OCI-M2 (cell line): ENCODE measurements around the gene SNAPIN.

Experiments
- DNase-seq: peaks from one replicate; lab custom pipeline; 2025; ENCODE audit not compliant: unreplicated experiment; lab: John Stamatoyannopoulos, UW

The SNAPIN gene, protein sequence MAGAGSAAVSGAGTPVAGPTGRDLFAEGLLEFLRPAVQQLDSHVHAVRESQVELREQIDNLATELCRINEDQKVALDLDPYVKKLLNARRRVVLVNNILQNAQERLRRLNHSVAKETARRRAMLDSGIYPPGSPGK

DNA sequence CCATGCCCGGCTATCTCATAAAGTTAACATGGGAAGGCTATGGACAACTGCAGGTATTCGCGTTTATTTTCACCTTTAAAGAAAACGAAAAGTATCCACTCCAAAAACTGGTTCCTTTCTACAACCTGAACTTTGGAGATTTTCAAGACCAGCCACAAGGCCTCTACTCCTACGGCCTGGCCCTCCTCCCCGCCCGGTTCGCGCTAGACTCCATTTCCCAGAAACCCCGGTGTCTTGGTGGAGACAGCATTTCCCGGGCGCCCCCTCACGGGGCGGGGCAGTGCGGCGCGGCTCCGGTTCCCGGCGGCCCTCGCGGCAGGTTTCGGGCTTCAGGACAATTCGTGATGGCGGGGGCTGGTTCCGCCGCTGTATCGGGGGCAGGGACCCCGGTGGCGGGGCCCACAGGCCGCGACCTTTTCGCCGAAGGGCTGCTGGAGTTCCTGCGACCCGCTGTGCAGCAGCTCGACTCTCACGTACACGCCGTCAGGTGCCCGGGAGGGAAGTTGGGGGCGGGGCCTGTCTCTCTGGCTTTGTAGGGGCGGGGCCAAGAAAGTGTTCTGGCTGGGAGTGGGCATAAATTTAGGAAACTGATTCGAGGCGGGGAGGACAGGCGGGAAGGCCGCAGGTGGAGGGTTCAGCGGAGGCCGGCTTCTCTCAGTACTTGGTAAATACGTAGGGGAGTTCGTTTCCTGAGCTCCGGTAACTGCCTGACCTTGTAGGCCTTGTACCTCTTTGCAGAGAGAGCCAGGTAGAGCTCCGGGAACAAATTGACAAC is at the start of gene SNAPIN:
SNAPIN (plus strand) TSS at position 304 of the 775 bp plus-strand sequence; CDS start at position 345, 41 bp downstream.
- DNase-seq = no peak

DNA sequence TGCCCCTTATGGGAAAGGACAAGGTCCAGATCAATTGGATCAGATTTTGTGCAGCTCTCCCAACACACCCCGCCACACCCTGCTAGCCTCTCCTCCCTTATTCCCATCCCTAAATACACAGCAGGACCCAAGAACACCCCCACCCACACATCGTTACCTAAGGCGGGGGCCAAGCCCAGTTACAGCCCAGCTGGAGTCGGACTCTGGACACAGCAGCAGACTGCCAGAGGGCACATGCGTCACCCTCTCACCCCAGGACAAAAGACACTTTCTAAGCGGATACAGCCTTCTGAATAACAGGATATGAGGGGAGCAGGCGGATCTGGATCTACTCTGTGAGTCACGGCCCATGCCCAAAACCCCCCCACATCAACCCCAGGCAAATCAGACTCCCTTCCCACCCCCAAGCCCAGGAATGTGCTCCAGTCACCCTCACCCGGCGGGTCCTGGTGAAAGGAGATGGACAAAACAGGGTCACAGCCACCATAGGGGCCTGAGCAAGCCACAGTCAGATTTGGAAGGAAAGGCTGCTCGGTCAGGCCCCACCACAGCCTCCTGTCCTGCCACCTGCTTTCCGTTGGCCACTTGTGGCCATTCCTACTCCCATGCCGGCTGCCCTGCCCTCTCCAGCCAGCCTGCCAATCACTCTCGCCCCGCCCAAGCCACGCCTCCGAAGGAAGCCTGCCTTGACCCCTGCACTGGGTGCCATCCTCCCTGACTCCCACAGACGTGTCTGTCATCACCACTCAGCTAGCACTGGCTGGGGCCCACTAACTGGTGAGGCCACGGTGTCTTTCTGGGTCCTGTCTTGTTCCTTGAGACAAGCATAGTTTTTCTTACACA is 49.5 kb upstream of the SNAPIN start:
- no peak for DNase-seq

DNA sequence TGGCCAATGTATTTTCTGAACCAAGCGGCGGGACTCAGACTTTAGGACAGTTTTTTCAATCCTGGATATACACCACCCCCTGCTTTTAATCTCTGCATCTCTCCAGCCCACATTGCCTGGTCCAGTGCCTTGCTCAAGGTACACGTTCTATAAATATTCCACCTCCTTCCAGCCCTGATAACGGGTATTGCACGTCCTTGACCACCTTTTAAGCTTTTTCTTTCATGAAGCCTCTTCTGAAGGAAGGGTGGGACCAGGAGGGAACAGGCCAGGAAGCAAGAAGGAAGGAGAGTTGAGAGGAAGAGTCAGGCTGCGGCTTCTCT is 49.0 kb upstream of the SNAPIN start:
- no peak for DNase-seq

DNA sequence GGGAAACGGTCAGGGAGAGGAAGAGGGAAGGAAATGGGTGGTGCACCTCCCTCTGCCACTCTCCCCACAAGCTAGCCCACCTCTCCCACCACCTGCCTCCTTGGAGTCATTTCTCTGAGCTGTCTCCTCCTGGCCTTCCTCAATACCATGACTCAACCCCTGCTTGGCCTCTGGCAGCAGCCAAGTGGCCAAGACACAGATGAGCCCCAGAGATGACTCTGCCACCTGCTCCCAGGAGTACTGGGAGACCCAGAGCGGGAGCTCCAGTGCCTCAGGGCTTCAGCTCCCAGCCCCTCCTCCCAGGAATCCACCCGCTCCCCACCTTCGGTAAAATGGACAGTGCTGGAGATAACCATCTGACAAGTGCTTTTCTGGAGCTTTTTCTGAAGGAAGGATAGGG is 48.2 kb upstream of the SNAPIN start:
- DNase-seq = no peak

DNA sequence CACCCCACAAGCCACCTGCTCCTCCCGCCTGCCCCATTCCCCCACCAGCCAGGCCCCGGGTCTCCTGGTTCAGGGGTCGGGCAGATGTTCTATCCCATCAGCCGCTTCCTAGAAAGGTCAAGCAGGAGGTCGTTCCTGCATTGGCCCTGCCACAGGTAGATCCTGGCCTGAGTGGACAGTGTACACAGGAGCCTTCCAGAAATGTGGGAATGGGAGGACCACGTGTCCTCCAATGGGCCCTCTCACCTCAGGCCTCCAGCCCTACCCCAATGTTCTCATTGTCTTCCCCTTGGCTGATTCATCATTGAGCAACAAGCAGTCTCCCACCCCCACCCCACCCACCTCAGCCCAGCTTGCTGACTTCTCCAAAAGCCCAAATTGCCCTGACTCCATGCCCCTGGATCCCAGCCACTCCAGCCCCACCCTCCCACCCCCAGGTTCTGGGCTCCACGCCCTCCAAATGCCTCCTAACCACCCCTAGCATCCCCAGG is 47.6 kb upstream of the SNAPIN start:
- DNase-seq = no peak

DNA sequence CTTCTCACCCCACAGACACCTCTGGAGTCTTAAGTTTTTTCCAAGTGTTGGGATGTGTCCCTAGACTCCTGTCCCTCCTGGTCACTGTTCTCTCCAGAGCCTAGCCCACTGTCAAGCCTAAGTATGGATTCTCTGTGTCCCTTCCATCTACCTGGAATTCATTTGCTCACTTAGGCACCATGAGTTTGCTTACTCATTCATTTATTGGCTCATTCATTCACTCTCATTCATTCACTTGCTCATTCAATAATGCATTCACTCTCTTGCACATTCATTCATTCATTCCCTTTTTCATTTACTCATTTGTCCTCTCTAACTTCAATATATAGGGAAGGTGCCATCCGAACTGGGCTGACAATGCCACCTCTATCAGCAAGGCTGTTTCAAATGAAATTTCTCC is 47.1 kb upstream of the SNAPIN start:
- DNase-seq = no peak

DNA sequence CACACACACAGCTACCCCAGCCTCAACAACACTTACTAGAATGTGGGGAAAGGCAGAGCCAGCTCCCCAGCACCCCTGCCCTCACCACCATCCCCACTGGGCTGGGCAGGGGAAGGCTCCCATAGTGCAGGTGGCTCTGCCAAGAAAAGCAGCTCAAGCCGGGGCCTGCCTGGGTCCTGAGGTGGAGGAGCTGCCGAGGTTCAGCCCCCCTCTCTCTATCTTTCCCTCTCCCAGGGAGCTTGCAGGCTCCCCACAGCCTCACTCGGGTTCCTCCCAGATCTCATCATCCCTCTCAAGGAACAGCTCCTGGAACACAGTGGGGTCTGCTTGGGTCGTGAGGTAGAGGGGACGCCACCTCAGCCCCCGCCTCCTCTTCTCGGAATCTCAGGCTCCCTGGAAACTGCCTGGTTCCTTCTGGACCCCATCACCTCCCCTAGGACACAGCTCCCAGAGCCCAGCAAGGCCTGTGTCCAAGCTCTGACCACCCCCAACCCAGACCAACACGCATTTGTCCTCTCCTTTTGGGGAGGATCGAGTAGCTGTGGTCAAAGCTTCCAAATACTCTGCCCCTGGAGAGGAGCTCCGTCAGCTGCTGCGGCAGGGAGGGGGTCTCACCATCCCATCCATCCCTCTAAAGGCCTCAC is 46.3 kb upstream of the SNAPIN start:
- no peak for DNase-seq

DNA sequence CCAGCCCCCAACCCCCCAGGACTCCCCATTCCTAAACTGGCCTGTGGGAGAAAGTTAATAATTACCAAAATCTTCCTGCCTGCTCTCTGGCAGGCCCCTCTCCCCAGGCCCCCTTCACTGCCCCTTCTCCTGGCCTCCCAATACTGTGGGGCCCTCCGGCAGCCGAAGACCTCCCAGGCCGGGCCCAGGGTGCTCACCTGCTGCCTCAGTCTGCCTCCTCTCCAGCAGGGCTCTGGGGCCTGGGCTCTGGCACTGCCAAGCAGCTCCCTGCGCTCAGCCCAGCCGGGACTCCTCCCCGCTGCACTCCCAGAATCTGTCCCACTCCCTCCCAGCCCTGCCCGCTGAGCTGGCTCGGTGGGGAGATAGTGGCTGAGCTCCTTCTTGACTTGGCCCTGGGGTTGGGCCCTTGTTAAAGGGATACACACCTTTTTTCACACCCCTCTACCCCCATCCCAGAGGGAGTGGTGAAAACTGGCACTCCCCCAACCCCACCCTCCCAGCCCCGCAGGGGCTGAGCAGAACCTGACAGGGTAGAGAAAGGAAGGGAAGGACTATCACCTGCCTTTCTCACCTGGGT is 45.7 kb upstream of the SNAPIN start, which contains the start of gene S100A16:
S100A16 (minus strand) TSS at position 383 of the 577 bp plus-strand sequence. CDS start 4,986 bp downstream, outside the sequence.
- DNase-seq = no peak

DNA sequence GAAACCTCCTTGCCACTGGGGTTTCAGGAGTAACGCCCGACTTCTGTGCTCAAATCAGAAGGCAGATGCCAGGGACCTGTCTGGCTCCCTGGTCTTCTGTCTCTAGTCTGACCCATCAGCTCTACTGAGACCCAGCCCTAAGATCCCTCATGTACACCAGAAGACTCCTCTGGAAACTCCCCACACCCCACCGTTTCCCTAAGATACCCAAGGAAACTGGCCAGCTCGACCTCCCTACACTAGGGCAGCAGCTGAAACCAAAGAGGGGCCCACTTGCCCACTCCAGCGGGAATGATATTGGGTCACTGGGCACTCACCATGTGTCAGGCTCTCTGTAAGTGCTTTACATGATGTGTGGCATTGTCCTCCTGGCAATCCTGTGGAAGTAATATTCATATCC is 45.1 kb upstream of the SNAPIN start:
- no peak for DNase-seq

DNA sequence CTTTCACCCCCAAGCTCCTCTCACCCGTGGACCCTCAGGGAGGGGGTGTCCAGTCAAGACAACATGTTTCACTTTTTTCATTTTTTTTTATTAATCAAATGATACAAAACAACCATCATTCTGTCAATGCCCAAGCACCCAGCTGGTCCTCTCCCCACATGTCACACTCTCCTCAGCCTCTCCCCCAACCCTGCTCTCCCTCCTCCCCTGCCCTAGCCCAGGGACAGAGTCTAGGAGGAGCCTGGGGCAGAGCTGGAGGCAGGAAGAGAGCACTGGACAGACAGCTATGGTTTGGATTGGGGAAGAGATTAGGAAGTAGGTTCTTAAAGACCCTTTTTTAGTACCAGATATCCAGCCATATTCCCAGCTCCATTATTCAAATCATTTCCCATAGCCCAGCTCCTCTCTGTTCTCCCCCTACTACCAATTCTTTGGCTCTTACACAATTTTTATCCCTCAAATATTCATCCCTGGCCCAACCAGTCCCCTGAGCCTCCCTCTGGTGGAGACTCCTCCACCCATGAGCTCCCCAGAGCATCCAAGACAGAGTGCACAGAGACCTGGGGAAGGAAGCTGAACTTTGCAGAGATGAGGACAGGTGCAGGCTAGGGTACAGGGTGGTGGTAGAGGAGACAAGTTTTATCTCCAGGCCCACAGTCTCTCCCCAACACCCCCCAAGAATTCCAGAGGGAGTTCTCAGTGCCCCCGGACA is 44.2 kb upstream of the SNAPIN start:
- DNase-seq = no peak

DNA sequence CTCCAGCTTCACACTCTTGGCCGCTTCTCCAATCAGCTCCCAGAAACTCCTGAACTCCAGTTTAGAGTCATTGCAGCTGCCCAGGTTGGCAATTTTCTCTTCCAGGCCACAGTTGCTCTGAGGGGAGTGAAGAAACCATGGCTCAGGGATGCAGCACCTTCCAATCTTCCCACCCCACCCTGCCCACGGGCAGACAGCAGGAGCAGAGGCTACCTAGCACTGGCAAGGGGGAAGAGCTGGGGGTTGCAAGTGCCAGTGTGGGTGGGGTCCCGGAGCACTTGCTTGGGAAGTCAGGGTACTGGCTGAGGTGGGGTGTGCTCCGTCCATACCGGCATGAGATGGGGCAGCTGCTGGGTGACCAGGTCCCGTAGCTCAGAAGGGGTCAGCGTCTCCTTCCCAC is 43.6 kb upstream of the SNAPIN start:
- DNase-seq = no peak

DNA sequence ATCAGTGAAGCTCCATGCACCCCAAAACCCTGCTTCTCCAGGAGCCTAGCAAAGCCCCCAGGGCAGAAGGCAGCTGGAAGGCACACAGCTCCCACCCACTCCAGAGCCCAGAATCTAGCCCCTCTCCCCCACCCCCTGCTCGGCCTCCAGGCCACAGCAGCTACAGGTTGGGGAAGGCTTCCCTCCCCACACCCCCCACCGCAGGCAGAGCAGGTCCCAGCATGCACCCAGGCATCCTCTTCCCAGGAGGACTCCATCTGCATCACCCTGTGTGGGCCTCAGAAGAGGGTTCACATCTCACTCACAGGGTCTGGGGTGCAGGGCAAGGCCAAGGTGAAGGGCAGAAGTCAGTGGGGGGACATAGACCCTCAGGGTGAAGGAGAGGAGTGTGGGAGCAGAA is 43.1 kb upstream of the SNAPIN start:
- no peak for DNase-seq

DNA sequence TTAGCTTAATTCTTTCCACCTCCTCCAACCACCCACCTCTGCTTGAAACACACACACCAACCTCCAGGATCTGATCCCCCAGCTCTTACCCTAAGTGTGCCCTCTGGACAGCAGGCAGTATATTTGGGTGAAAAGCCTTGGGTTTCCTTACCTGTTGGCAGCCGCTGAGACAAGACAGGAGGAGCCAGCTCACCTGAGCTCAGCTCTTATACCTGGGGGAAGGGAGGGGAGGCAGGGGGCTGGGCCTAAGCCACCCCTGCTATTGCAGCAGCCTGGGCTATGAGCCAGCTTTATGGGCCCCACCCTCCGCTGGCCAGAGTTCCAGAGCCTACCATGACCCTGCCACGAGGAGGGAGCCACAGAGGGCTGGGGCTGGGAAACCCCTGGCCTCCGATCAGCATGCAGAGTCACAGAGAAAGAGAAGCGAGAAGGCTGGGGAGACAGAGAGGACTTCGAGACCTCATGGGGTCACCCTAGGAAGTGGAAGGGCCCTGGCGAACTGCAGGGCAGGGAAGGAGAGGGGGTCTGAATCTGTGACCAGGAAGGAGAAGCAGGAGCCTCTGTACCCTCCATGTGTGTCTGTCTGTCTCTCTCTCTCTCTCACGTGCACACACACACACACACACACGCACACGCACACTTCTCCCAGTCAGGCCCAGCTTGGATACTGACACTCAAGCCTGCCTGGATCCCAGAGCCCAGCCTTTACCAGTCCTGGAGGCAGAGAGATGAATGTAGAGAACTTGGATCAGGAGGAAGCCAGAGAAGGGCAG is 42.2 kb upstream of the SNAPIN start, which contains the start of gene S100A14:
S100A14 (minus strand) TSS at position 182 of the 773 bp plus-strand sequence. CDS start 467 bp downstream, outside the sequence.
- no peak for DNase-seq

DNA sequence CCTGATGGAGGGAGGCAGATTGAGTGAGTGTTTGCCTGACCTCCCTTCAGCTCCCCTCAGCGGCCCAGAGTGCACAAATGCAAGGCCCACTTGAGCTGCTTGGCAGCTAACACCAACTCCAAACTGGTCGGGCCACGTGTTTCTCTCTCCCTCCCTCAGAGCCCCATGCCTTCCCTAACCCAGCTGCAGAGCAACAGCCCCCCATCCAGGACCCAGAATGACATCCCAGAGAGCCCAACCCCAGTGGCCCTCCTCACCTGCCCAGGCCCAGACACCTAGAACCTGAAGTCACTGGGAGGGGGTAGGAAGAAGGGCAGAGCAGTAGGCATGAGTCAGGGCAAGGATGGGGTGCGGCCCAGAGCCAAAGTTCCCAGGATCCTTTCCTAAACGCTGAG is 41.6 kb upstream of the SNAPIN start:
- DNase-seq = no peak

DNA sequence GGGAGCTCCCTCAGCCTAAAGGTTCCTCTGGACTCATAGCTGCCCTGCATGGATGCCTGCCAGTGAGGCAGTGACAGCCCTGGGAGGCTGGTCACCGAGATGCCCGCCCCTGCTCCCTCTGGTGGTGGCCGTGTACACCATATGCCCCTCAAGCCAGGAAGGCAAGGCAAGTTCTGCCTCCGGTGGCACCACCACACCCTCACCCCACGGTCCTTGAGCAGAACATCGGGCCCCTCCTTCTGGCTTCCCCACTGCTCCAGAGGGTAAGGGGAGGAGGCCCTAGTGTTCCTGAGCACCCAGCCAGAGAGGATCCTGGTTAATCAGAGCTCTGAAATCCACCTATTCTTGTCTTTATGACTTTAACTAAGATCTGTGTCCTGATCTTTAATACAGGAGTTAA is 40.8 kb upstream of the SNAPIN start:
- no peak for DNase-seq

DNA sequence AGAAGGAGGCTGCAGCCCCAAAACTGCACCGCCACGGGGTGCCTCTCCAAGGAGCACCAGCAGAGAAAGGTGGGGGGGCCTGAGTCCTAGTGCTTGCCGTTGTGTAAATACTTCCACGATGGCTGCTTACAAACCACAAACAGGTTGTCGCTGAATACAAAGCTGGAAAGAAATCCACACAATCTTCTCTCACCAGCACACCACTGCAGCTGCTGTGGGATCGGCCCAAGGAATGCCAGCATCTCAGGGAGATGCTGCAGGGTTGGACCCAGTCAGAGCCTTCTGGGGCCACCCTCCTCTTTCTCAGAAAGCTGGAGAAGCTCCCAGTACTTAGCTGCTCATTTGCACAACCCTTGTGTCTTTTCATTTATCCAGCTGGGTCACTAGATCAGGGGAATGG is 39.3 kb upstream of the SNAPIN start:
- no peak for DNase-seq

DNA sequence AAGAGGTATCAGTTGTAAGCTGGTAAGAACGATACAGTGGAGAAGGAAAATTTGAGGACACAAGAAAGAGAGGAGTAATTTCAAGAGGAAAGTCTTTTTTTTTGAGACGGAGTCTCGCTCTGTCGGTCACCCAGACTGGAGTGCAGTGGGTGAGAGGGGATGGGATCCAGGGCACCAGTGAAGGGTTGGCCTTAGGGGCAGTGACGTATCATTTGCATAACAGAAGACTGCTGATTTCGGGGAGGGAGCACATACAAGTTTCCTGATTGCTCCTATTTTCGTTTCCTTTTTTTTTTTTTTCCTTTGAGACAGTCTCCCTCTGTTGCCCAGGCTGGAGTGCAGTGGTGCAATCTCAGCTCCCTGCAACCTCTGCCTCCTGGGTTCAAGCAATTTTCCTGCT is 35.4 kb upstream of the SNAPIN start:
- no peak for DNase-seq

DNA sequence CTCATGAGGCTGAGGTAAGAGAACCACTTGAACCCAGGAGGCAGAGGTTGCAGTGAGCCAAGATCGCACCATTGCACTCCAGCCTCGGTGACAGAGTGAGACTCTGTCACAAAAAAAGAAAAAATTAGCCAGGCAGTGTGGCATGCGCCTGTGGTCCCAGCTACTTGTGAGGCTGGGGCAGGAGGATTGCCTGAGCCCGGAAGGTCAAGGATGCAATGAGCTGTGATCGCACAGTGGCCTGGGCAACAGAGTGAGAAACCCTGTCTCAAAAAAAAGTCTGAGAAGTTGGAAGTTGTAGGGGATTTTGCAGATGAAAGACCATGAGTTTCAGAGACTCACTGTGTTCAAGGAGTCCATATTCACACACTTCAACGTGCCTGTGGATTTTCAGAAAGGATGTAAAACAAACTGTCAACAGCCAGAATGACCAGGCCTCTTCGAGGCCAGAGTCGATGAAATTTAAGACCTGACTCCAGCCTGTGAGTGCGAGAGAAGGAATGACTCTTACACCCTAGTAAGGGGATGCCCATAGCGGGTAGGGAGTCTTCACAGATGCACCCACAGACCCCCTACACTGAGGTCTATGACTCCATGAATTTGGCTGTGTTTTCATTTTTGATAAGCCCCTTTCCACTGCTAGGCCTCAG is 33.4 kb upstream of the SNAPIN start:
- no peak for DNase-seq

DNA sequence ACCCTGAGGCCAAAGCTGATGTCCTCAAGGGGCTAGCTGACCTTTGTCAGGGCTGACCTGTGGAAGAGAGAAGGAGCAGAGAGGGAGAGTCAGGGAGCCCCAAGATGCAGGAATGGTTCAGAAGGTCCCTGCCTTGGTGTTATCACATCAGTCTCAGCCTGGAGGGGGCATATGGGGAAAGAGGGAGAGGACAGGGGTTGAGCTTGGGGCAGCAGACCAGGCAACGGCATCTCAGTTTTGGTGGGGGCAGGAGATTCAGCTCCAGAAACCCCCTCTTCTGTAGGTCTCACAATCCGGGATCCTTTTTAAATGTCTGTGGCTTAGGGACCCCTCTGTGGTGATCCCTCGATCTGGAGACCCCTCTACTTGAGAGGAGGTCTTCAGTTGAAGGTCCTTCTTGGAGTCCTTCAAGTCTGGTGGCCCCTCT is 32.0 kb upstream of the SNAPIN start:
- DNase-seq = no peak
